Esophagus squamous epithelium (tissue), 5 donors: ENCODE results near the gene CCZ1B. TPM values are rescaled to one million over a fixed set of nuclear protein-coding genes. Genes with fewer than 3 reads are reported as not detected.
"Not testable (repeated sequence)": the region's sequence is repeated elsewhere in the genome, so short reads cannot be mapped to it uniquely, and the experiment has no call there.

Source experiments
- DNase-seq: peaks from one replicate; lab custom pipeline; 2025; lab: John Stamatoyannopoulos, UW
- H3K27ac ChIP-seq, 4 donors: fragments of 200-600 bp; sonication (generic); one replicate each; pipeline ENCODE4 v1.5.1; 2016 to 2019; ENCODE audit warnings: mild to moderate bottlenecking in 1 of 4
- H3K27me3 ChIP-seq, 4 donors: fragments of 200-600 bp; sonication (generic); 1 replicate in 3 of 4; 2 replicates in 1 of 4; pipeline versions ENCODE4 v1.5.1 to v1.6.0; 2017 to 2021; ENCODE audit warnings: antibody characterized with exemption in 1 of 4
- H3K36me3 ChIP-seq, 3 donors: fragments of 200-600 bp; sonication (generic); one replicate each; pipeline ENCODE4 v1.5.1; 2016 to 2019
- H3K4me1 ChIP-seq, 3 donors: fragments of 200-600 bp; sonication (generic); one replicate each; pipeline ENCODE4 v1.5.1; 2017 to 2019
- H3K4me3 ChIP-seq, 4 donors: fragments of 200-600 bp; sonication (generic); 1 replicate in 3 of 4; 2 replicates in 1 of 4; pipeline ENCODE4 v1.5.1; 2016 to 2019; ENCODE audit warnings: mild to moderate bottlenecking in 2 of 4, moderate library complexity in 1 of 4
- H3K9me3 ChIP-seq, 3 donors: fragments of 200-600 bp; sonication (generic); one replicate each; pipeline ENCODE4 v1.5.1; 2016 to 2019
- CTCF ChIP-seq, 6 experiments: fragments of 450-650 bp in 4 of 6; fragments of 200-600 bp in 2 of 6; sonication (generic) in 2 of 6; IDR thresholded peaks; one replicate each; pipeline ENCODE4 v1.5.1; 2016 to 2019; ENCODE audit warnings: antibody characterized with exemption in 6 of 6, mild to moderate bottlenecking in 4 of 6, moderate library complexity in 4 of 6
- POLR2A ChIP-seq, 4 donors: fragments of 450-650 bp; IDR thresholded peaks; one replicate each; pipeline ENCODE4 v1.6.1; 2017; ENCODE audit warnings: antibody characterized with exemption in 4 of 4, mild to moderate bottlenecking in 4 of 4, moderate library complexity in 3 of 4
- WGBS, 2 donors: methylation state at CpG; one replicate each; pipeline ENCODE4 v1.1.5; 2018; 5-methylcytosine and 5-hydroxymethylcytosine counted together
- intact Hi-C: fragments of 100-400 bp; cut with DNase I; formaldehyde crosslinking; loops from one replicate; pipeline ENCODE4 v1.15.0; 2022
- total RNA-seq, 4 donors: library from RNA; depleted of rRNA; stranded (reverse); fragments of >200 nt; gene quantifications; one replicate each; pipeline ENCODE4 v1.1.0, GENCODE V29; 2016
- donor health status: DM: yes; HTN: yes; CAD: no.

Gene CCZ1B
- total RNA-seq, 4 donors from 2014 or later, result 14.6 to 46.9 (median 25.8) TPM

DNA sequence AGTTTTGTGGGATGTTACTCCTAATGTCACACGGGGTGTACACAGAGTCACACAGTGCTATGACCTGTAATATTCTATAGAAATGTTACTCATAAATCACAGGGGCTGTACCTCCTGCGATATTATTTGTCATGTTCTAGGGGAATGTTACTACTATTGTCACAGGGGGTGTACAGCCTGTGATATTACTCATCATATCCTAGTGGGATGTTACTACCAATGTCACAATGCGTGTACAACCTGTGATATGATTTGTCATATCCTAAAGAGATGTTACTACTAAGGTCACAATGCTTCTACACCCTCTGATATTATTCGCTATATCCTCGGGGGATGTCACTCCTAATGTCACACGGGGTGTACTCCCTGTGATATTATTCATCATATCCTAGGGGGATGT is 7.6 kb upstream of the CCZ1B start:
- DNase-seq, result no peak
- Histone ChIP-seq H3K36me3 (no peaks in the 10 kb centered on the region), H3K27ac (no peak overlapping the region), H3K27me3 (peaks cover 0 to 55% (median 0%) of the 10 kb centered on the region in 4 donors), H3K9me3 (no peaks in the 10 kb centered on the region), H3K4me3 (no peak overlapping the region), H3K4me1 (no peaks in the 10 kb centered on the region)
- intact Hi-C loops, result no loop called here
- TF ChIP-seq POLR2A (IDR thresholded peaks at IDR 0.05) (no peak), CTCF (IDR thresholded peaks at IDR 0.05) (no peak)
- 76 to 84% methylated on average over 6 of the region's 6 CpGs for WGBS, 2 donors

GRCh38 chr7:6831018-6831725 is 5.1 kb upstream of the CCZ1B start:
- Histone ChIP-seq H3K4me3 (no peak overlapping the region), H3K27ac (no peak overlapping the region), H3K9me3 (no peaks in the 10 kb centered on the region), H3K4me1 (no peaks in the 10 kb centered on the region), H3K27me3 (peaks cover 0 to 55% (median 0%) of the 10 kb centered on the region in 4 donors), H3K36me3 (no peaks in the 10 kb centered on the region)
- no peak for TF ChIP-seq CTCF (IDR thresholded peaks at IDR 0.05)
- no peak for TF ChIP-seq POLR2A (IDR thresholded peaks at IDR 0.05)
- no peak for DNase-seq
- WGBS, 2 donors, result 80 to 85% methylated on average over 5 to 7 of the region's 7 CpGs
- intact Hi-C loops, result no loop called here

- WGBS, 2 donors, result 72 to 88% methylated on average over 6 of the region's 6 CpGs
These were observed 4.0 kb upstream of the CCZ1B start for GRCh38 chr7:6830026-6830425.

GRCh38 chr7:6829616-6830015 is 3.5 kb upstream of the CCZ1B start:
- intact Hi-C loops, H3K4me1 ChIP-seq, H3K4me3 ChIP-seq, H3K27ac ChIP-seq, DNase-seq, H3K36me3 ChIP-seq, H3K9me3 ChIP-seq: not testable (repeated sequence)
- WGBS, 2 donors, result 60% methylated on average over 4 to 5 of the region's 5 CpGs
- H3K27me3 ChIP-seq, result peaks cover 0 to 48% (median 0%) of the 10 kb centered on the region in 4 donors

More at GRCh38 chr7:6830026-6830425, 4.0 kb upstream of the CCZ1B start:
- peaks cover 0 to 51% (median 0%) of the 10 kb centered on the region in 4 donors for H3K27me3 ChIP-seq
- intact Hi-C loops, H3K27ac ChIP-seq, H3K4me1 ChIP-seq, H3K4me3 ChIP-seq, H3K36me3 ChIP-seq, DNase-seq, H3K9me3 ChIP-seq: not testable (repeated sequence)

- H3K4me3 ChIP-seq, H3K27ac ChIP-seq, H3K9me3 ChIP-seq, H3K4me1 ChIP-seq, DNase-seq, intact Hi-C loops: not testable (repeated sequence)
- peaks cover 0 to 10% (median 0%) of the 10 kb centered on the region in 3 donors for H3K36me3 ChIP-seq
- peaks cover 0 to 29% (median 0%) of the 10 kb centered on the region in 4 donors for H3K27me3 ChIP-seq
- 81 to 88% methylated on average over 5 to 7 of the region's 12 CpGs for WGBS, 2 donors
These were observed 1.1 kb upstream of the CCZ1B start for GRCh38 chr7:6827180-6827579.

GRCh38 chr7:6825236-6826125 is 594 bp downstream of the CCZ1B start:
- peaks cover 0 to 15% (median 0%) of the 10 kb centered on the region in 4 donors for H3K27me3 ChIP-seq
- H3K9me3 ChIP-seq, DNase-seq, intact Hi-C loops, H3K4me1 ChIP-seq: not testable (repeated sequence)
- no CpG with 5 or more reads among the region's 42 CpGs for WGBS, 2 donors
- H3K4me3 ChIP-seq, result peak overlapping the region; percentile 30 to 73 (median 52)
- peaks cover 0 to 27% (median 0%) of the 10 kb centered on the region in 3 donors for H3K36me3 ChIP-seq
- peak overlapping the region in 1 of 4 donors; percentile 83 for H3K27ac ChIP-seq

GRCh38 chr7:6821622-6822021 is 4.5 kb downstream of the CCZ1B start:
- H3K36me3 ChIP-seq, result peaks cover 0 to 63% (median 0%) of the 10 kb centered on the region in 3 donors
- 84 to 91% methylated on average over 6 of the region's 6 CpGs for WGBS, 2 donors
- intact Hi-C loops, result not testable (repeated sequence)

DNA sequence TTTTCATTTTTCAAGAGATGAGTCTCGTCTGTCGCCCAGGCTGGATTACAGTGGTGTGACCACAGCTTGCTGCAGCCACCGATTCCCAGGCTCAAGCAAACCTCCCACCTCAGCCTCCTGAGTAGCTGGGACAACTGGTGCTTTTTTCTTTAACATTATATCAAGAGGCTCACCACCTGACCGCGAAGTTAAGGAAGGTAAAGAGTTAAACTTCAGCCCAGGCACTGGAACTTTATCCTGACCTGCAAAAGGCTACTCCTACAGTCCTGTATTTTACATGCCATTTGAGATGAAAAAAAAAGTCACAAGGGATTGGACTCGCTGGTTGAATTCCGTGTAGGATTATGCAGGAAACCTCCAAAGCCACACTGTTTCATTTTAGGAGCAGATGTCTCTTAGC is 10.6 kb downstream of the CCZ1B start:
- H3K4me1 ChIP-seq, H3K4me3 ChIP-seq, H3K27me3 ChIP-seq, DNase-seq, H3K9me3 ChIP-seq, intact Hi-C loops, H3K27ac ChIP-seq: not testable (repeated sequence)
- 92 to 93% methylated on average over 5 to 7 of the region's 7 CpGs for WGBS, 2 donors
- peaks cover 0 to 82% (median 0%) of the 10 kb centered on the region in 3 donors for H3K36me3 ChIP-seq

More at GRCh38 chr7:6821622-6822021, 4.5 kb downstream of the CCZ1B start:
- not testable (repeated sequence) for H3K4me3 ChIP-seq, H3K27ac ChIP-seq, H3K27me3 ChIP-seq, DNase-seq, H3K9me3 ChIP-seq, H3K4me1 ChIP-seq

- 100% methylated on average over 1 of the region's 2 CpGs for WGBS, 2 donors
- intact Hi-C loops, H3K4me1 ChIP-seq, H3K4me3 ChIP-seq, H3K9me3 ChIP-seq, H3K27me3 ChIP-seq, DNase-seq, H3K27ac ChIP-seq: not testable (repeated sequence)
- peaks cover 0 to 72% (median 0%) of the 10 kb centered on the region in 3 donors for H3K36me3 ChIP-seq
These were observed 13.1 kb downstream of the CCZ1B start for GRCh38 chr7:6813011-6813410.

- H3K4me3 ChIP-seq, DNase-seq, intact Hi-C loops, H3K27me3 ChIP-seq, H3K27ac ChIP-seq, H3K9me3 ChIP-seq, H3K4me1 ChIP-seq: not testable (repeated sequence)
- H3K36me3 ChIP-seq, result peaks cover 0 to 34% (median 0%) of the 10 kb centered on the region in 3 donors
- no CpG with 5 or more reads among the region's 6 CpGs for WGBS, 2 donors
These were observed 18.1 kb downstream of the CCZ1B start for GRCh38 chr7:6807959-6808358.
